Tibial artery (tissue), 4 donors: Measurements from ENCODE around the gene KLHL2.
A peak's percentile ranks its signal among the peaks of the same experiment; 100 is the strongest.

Experiments used
- DNase-seq, 2 donors: peaks; one replicate each; pipeline ENCODE4 v3.0.0-alpha.2; 2019
- H3K27ac ChIP-seq, 2 donors: fragments of 200-600 bp; sonication (generic) in 1 of 2; 1 replicate in 1 of 2; 2 replicates in 1 of 2; pipeline ENCODE4 v1.5.1; 2018 to 2019; ENCODE audit warnings: mild to moderate bottlenecking in 1 of 2
- H3K27me3 ChIP-seq, 2 donors: fragments of 200-600 bp; sonication (generic) in 1 of 2; one replicate each; pipeline versions ENCODE4 v1.5.1 to v1.6.0; 2016 to 2019
- H3K36me3 ChIP-seq, 3 donors: fragments of 200-600 bp; sonication (generic) in 2 of 3; one replicate each; pipeline ENCODE4 v1.5.1; 2016 to 2019; ENCODE audit warnings: mild to moderate bottlenecking in 2 of 3
- H3K4me1 ChIP-seq, 4 donors: fragments of 200-600 bp; sonication (generic) in 2 of 4; 1 replicate in 3 of 4; 2 replicates in 1 of 4; pipeline ENCODE4 v1.5.1; 2016 to 2019
- H3K4me3 ChIP-seq, 2 donors: fragments of 200-600 bp; sonication (generic) in 1 of 2; 1 replicate in 1 of 2; 2 replicates in 1 of 2; pipeline ENCODE4 v1.5.1; 2018 to 2019; ENCODE audit warnings: mild to moderate bottlenecking in 2 of 2
- H3K9me3 ChIP-seq, 3 donors: fragments of 200-600 bp; sonication (generic) in 1 of 3; one replicate each; pipeline ENCODE4 v1.5.1; 2016 to 2019
- CTCF ChIP-seq, 2 experiments: fragments of 200-600 bp in 1 of 2; fragments of 450-650 bp in 1 of 2; IDR thresholded peaks; one replicate each; pipeline ENCODE4 v1.5.1; 2017 to 2019; ENCODE audit warnings: antibody characterized with exemption in 2 of 2, mild to moderate bottlenecking in 1 of 2, moderate library complexity in 1 of 2
- intact Hi-C: fragments of 100-400 bp; cut with DNase I; formaldehyde crosslinking; loops from one replicate; pipeline ENCODE4 v1.15.0; 2023; ENCODE audit warnings: low total_unique reads

KLHL2 gene

GRCh38 chr4:165328101-165328425, 120.7 kb downstream of the KLHL2 start:
- Histone ChIP-seq H3K4me1 (peaks cover 0 to 29% (median 13%) of the 10 kb centered on the region in 4 donors), H3K27ac (peak overlapping the region; percentile 60 to 82), H3K27me3 (no peaks in the 10 kb centered on the region), H3K4me3 (peak overlapping the region; percentile 64 to 75), H3K36me3 (no peaks in the 10 kb centered on the region), H3K9me3 (no peaks in the 10 kb centered on the region)
- intact Hi-C loops, result loop anchor here (10.0 kb wide), 2 partner anchors 47 to 193 kb away; partner anchors contain the start of gene CPE
- no peak for DNase-seq
- no peak for TF ChIP-seq CTCF (IDR thresholded peaks at IDR 0.05)

- intact Hi-C loops, result loop anchor here (10.0 kb wide), 2 partner anchors 46 to 194 kb away; partner anchors contain the start of gene CPE
- Histone ChIP-seq H3K4me1 (peaks cover 0 to 29% (median 13%) of the 10 kb centered on the region in 4 donors), H3K36me3 (peaks cover 0 to 2% (median 0%) of the 10 kb centered on the region in 3 donors), H3K9me3 (no peaks in the 10 kb centered on the region), H3K27ac (no peak overlapping the region), H3K27me3 (no peaks in the 10 kb centered on the region), H3K4me3 (peak overlapping the region; percentile 64 to 75)
- no peak for DNase-seq
- TF ChIP-seq CTCF (IDR thresholded peaks at IDR 0.05), result no peak
These were observed 121.3 kb downstream of the KLHL2 start for GRCh38 chr4:165328708-165329107.

GRCh38 chr4:165330071-165330470, 122.7 kb downstream of the KLHL2 start:
- no peaks in the 10 kb centered on the region for H3K27me3 ChIP-seq
- H3K27ac ChIP-seq, result no peak overlapping the region
- H3K4me1 ChIP-seq, result peaks cover 0 to 29% (median 13%) of the 10 kb centered on the region in 4 donors
- intact Hi-C loops, result no loop called here
- H3K4me3 ChIP-seq, result no peak overlapping the region
- DNase-seq, result no peak
- peaks cover 0 to 7% (median 0%) of the 10 kb centered on the region in 3 donors for H3K36me3 ChIP-seq
- no peak for TF ChIP-seq CTCF (IDR thresholded peaks at IDR 0.05)
- no peaks in the 10 kb centered on the region for H3K9me3 ChIP-seq

GRCh38 chr4:165330666-165331065, 123.3 kb downstream of the KLHL2 start:
- H3K4me3 ChIP-seq, result no peak overlapping the region
- intact Hi-C loops, result no loop called here
- no peaks in the 10 kb centered on the region for H3K27me3 ChIP-seq
- no peak for DNase-seq
- no peak for TF ChIP-seq CTCF (IDR thresholded peaks at IDR 0.05)
- H3K9me3 ChIP-seq, result no peaks in the 10 kb centered on the region
- H3K36me3 ChIP-seq, result peaks cover 0 to 7% (median 0%) of the 10 kb centered on the region in 3 donors
- H3K27ac ChIP-seq, result no peak overlapping the region
- H3K4me1 ChIP-seq, result peaks cover 0 to 29% (median 13%) of the 10 kb centered on the region in 4 donors

GRCh38 chr4:165331359-165331758, 124.0 kb downstream of the KLHL2 start:
- Histone ChIP-seq H3K4me3 (no peak overlapping the region), H3K36me3 (peaks cover 0 to 7% (median 0%) of the 10 kb centered on the region in 3 donors), H3K4me1 (peaks cover 0 to 29% (median 11%) of the 10 kb centered on the region in 4 donors), H3K27ac (no peak overlapping the region), H3K27me3 (no peaks in the 10 kb centered on the region), H3K9me3 (no peaks in the 10 kb centered on the region)
- DNase-seq, result no peak
- intact Hi-C loops, result no loop called here
- TF ChIP-seq CTCF (IDR thresholded peaks at IDR 0.05), result no peak

- no peaks in the 10 kb centered on the region for H3K27me3 ChIP-seq
These were observed 124.5 kb downstream of the KLHL2 start for GRCh38 chr4:165331823-165332222.

More at GRCh38 chr4:165331823-165332222, 124.5 kb downstream of the KLHL2 start:
- Histone ChIP-seq H3K4me3 (no peak overlapping the region), H3K27ac (no peak overlapping the region), H3K36me3 (peaks cover 0 to 7% (median 0%) of the 10 kb centered on the region in 3 donors), H3K9me3 (no peaks in the 10 kb centered on the region), H3K4me1 (peaks cover 0 to 29% (median 10%) of the 10 kb centered on the region in 4 donors)
- TF ChIP-seq CTCF (IDR thresholded peaks at IDR 0.05), result no peak
- no peak for DNase-seq
- intact Hi-C loops, result no loop called here
